ENCODE results near the gene BEX4.
"Not testable (repeated sequence)": the region's sequence is repeated elsewhere in the genome, so short reads cannot be mapped to it uniquely, and the experiment has no call there.

BEX4 gene

GRCh38 chrX:103214870-103215424 is at the start of gene BEX4:
Gene BEX4, plus strand, starts transcription at chrX:103215108. Its CDS starts 1,046 bp downstream, at chrX:103216154.
- DNase-seq (ENCODE audit: low read depth in 2 of 2) = peak; percentile 60 to 72

GRCh38 chrX:103170216-103170615 is 44.7 kb upstream of the BEX4 start:
- DNase-seq (ENCODE audit: low read depth in 2 of 2) = no peak

- DNase-seq (ENCODE audit: low read depth in 2 of 2) = no peak
These were observed 43.6 kb upstream of the BEX4 start for GRCh38 chrX:103171353-103171752.

- DNase-seq (ENCODE audit: low read depth in 2 of 2) = not testable (repeated sequence)
These were observed 39.7 kb upstream of the BEX4 start for GRCh38 chrX:103175256-103175655.

- DNase-seq (ENCODE audit: low read depth in 2 of 2) = peak in 1 of 2 donors; percentile 21
These were observed 38.8 kb upstream of the BEX4 start for GRCh38 chrX:103175944-103176753.

GRCh38 chrX:103177556-103177955 is 37.4 kb upstream of the BEX4 start:
- no peak for DNase-seq (ENCODE audit: low read depth in 2 of 2)

- DNase-seq (ENCODE audit: low read depth in 2 of 2) = no peak
These were observed 31.0 kb upstream of the BEX4 start for GRCh38 chrX:103183912-103184311.

- no peak for DNase-seq (ENCODE audit: low read depth in 2 of 2)
These were observed 26.9 kb upstream of the BEX4 start for GRCh38 chrX:103187953-103188475.

GRCh38 chrX:103197721-103198306 is 17.1 kb upstream of the BEX4 start:
- DNase-seq (ENCODE audit: low read depth in 2 of 2) = no peak

- not testable (repeated sequence) for DNase-seq (ENCODE audit: low read depth in 2 of 2)
These were observed 16.2 kb upstream of the BEX4 start for GRCh38 chrX:103198668-103199067.

GRCh38 chrX:103201041-103201440 is 13.9 kb upstream of the BEX4 start:
- DNase-seq (ENCODE audit: low read depth in 2 of 2) = no peak

- no peak for DNase-seq (ENCODE audit: low read depth in 2 of 2)
These were observed 4.9 kb upstream of the BEX4 start for GRCh38 chrX:103210056-103210455.

GRCh38 chrX:103211012-103211715 is 3.7 kb upstream of the BEX4 start:
- peak in 1 of 2 donors; percentile 7 for DNase-seq (ENCODE audit: low read depth in 2 of 2)

- no peak for DNase-seq (ENCODE audit: low read depth in 2 of 2)
These were observed 2.0 kb upstream of the BEX4 start for GRCh38 chrX:103212749-103213457.

- DNase-seq (ENCODE audit: low read depth in 2 of 2) = peak in 1 of 2 donors; percentile 13
These were observed 600 bp downstream of the BEX4 start for GRCh38 chrX:103215425-103215991.

GRCh38 chrX:103220511-103221323 is 5.8 kb downstream of the BEX4 start:
- no peak for DNase-seq (ENCODE audit: low read depth in 2 of 2)

- DNase-seq (ENCODE audit: low read depth in 2 of 2) = not testable (repeated sequence)
These were observed 11.0 kb downstream of the BEX4 start for GRCh38 chrX:103225918-103226317.

- DNase-seq (ENCODE audit: low read depth in 2 of 2) = no peak
These were observed 18.4 kb downstream of the BEX4 start for GRCh38 chrX:103233263-103233662.

- no peak for DNase-seq (ENCODE audit: low read depth in 2 of 2)
These were observed 20.0 kb downstream of the BEX4 start for GRCh38 chrX:103234869-103235268.

- DNase-seq (ENCODE audit: low read depth in 2 of 2) = not testable (repeated sequence)
These were observed 20.7 kb downstream of the BEX4 start for GRCh38 chrX:103235608-103236007.

All from stimulated activated CD8-positive, alpha-beta memory T cell treated with anti-CD3 and anti-CD28 coated beads, Interleukin-7, amount 100 ng/mL, for 4 hours (primary cell).